ENCODE results near the gene FAM47E. TPM values are rescaled to one million over a fixed set of nuclear protein-coding genes. Genes with fewer than 3 reads are reported as not detected.
A peak's percentile ranks its signal among the peaks of the same experiment; 100 is the strongest.
"Not testable (repeated sequence)": the region's sequence is repeated elsewhere in the genome, so short reads cannot be mapped to it uniquely, and the experiment has no call there.

FAM47E gene
- polyA plus RNA-seq, 4 donors = 1.8 to 24.7 (median 5.3) TPM

DNA sequence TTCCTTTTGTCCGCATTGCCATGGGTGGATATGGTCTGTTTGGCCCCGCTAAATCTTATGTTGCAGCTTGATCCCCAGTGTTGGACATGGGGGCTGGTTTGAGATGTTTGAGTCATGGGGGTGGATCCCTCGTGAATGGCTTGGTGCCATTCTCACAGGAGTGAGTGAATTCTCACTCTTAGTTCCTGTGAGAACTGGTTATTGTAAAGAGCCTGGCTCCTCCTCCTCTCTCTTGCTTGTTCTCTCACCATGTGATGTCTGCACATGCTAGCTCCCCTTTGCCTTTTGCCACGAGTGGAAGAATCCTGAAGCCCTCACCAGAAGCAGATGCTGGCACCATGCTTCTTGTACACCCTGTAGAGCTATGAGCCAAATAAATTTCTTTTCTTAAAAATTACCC is 32.4 kb downstream of the FAM47E start:
- no peaks in the 10 kb centered on the region for H3K27me3 ChIP-seq (ENCODE audit: control insufficient read depth in 3 of 3, insufficient read depth in 3 of 3, low read length in 3 of 3)
- no peak for FAIRE-seq

DNA sequence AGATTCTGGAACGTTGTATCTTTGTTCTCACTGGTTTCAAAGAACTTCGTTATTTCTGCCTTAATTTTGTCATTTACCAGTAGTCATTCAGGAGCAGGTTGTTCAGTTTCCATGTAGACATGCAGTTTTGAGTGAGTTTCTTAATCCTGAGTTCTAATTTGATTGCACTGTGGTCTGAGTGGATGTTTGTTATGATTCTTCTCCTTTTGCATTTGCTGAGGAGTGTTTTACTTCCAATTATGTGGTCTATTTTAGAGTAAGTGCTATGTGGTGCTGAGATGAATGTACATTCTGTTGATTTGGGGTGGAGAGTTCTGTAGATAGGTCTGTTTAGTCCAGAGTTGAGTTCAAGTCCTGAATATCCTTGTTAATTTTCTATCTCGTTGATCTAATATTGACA is 36.3 kb downstream of the FAM47E start:
- not testable (repeated sequence) for FAIRE-seq; H3K9me3 ChIP-seq (ENCODE audit: control insufficient read depth in 2 of 2, insufficient read depth in 1 of 2, low read depth in 1 of 2, low read length in 1 of 2)
- 75 to 83% (median 83%) methylated on average over 3 of the region's 3 CpGs for WGBS, 3 donors

More for the DNA sequence above, 32.4 kb downstream of the FAM47E start:
- peak in 1 of 2 donors; percentile 21 for DNase-seq
- no peak overlapping the region for H3K4me3 ChIP-seq (ENCODE audit: low read depth in 1 of 3, low read length in 3 of 3)
- H3K27ac ChIP-seq (ENCODE audit: low read depth in 1 of 3, low read length in 2 of 3) = no peak overlapping the region
- no peaks in the 10 kb centered on the region for H3K9me3 ChIP-seq (ENCODE audit: control insufficient read depth in 2 of 2, insufficient read depth in 1 of 2, low read depth in 1 of 2, low read length in 1 of 2)
- no peaks in the 10 kb centered on the region for H3K36me3 ChIP-seq (ENCODE audit: control insufficient read depth in 3 of 3, insufficient read depth in 2 of 3, low read depth in 1 of 3, low read length in 3 of 3)
- peaks cover 0 to 12% (median 6%) of the 10 kb centered on the region in 3 donors for H3K4me1 ChIP-seq (ENCODE audit: control insufficient read depth in 3 of 3, insufficient read depth in 2 of 3, low read depth in 1 of 3, low read length in 2 of 3)
- 75 to 90% (median 87%) methylated on average over 4 of the region's 4 CpGs for WGBS, 3 donors

DNA sequence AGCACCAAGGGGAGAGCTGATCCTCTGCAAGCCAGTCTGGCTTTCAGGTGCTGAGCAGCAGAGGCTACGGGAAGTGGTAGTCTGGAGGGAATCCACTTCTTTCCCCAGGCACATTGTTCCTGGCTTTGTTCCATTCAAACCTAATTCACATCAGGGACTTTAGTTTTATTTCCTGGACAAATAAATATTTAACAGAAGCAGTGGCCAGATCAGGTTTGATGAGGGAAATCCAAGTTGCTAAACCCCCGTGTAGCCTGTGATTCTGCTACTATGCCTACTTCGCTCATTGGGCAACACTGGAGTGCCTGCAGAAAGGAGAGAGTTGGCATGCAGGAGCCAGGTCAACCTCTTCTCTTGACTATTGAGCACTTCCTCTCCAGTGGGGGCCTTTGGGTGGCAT is 41.2 kb downstream of the FAM47E start:
- Histone ChIP-seq H3K9me3 (ENCODE audit: control insufficient read depth in 2 of 2, insufficient read depth in 1 of 2, low read depth in 1 of 2, low read length in 1 of 2) (no peaks in the 10 kb centered on the region), H3K4me1 (ENCODE audit: control insufficient read depth in 3 of 3, insufficient read depth in 2 of 3, low read depth in 1 of 3, low read length in 2 of 3) (no peaks in the 10 kb centered on the region), H3K4me3 (ENCODE audit: low read depth in 1 of 3, low read length in 3 of 3) (no peak overlapping the region), H3K27ac (ENCODE audit: low read depth in 1 of 3, low read length in 2 of 3) (no peak overlapping the region), H3K27me3 (ENCODE audit: control insufficient read depth in 3 of 3, insufficient read depth in 3 of 3, low read length in 3 of 3) (no peaks in the 10 kb centered on the region), H3K36me3 (ENCODE audit: control insufficient read depth in 3 of 3, insufficient read depth in 2 of 3, low read depth in 1 of 3, low read length in 3 of 3) (peaks cover 0 to 7% (median 0%) of the 10 kb centered on the region in 3 donors)
- no peak for DNase-seq
- WGBS, 3 donors = 62 to 78% (median 69%) methylated on average over 3 of the region's 3 CpGs
- FAIRE-seq = no peak

More for the DNA sequence above, 36.3 kb downstream of the FAM47E start:
- H3K27me3 ChIP-seq (ENCODE audit: control insufficient read depth in 3 of 3, insufficient read depth in 3 of 3, low read length in 3 of 3); H3K4me3 ChIP-seq (ENCODE audit: low read depth in 1 of 3, low read length in 3 of 3); H3K4me1 ChIP-seq (ENCODE audit: control insufficient read depth in 3 of 3, insufficient read depth in 2 of 3, low read depth in 1 of 3, low read length in 2 of 3); H3K36me3 ChIP-seq (ENCODE audit: control insufficient read depth in 3 of 3, insufficient read depth in 2 of 3, low read depth in 1 of 3, low read length in 3 of 3); DNase-seq; H3K27ac ChIP-seq (ENCODE audit: low read depth in 1 of 3, low read length in 2 of 3): not testable (repeated sequence)

DNA sequence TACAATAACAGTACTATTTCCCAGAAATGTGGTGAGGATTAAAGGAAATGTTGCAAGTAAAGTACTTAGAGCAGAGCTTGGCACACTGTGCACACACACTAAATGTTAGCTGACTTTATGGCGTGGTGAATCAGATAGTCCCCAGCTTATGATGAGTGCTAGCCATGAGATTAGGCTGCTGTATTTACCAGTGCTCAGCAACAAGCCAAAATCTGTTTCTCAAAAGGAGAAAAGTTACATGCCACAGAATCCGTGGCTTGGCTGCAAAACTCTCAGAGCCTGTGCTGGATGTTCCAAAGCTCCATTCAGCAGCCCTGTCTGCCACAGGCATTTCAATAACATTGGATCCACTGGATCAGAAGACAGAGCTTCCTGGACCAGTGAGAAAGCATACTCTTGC is 42.3 kb downstream of the FAM47E start:
- DNase-seq (no peak), FAIRE-seq (no peak)
- peaks cover 0 to 7% (median 0%) of the 10 kb centered on the region in 3 donors for H3K36me3 ChIP-seq (ENCODE audit: control insufficient read depth in 3 of 3, insufficient read depth in 2 of 3, low read depth in 1 of 3, low read length in 3 of 3)
- no peaks in the 10 kb centered on the region for H3K27me3 ChIP-seq (ENCODE audit: control insufficient read depth in 3 of 3, insufficient read depth in 3 of 3, low read length in 3 of 3)
- H3K9me3 ChIP-seq (ENCODE audit: control insufficient read depth in 2 of 2, insufficient read depth in 1 of 2, low read depth in 1 of 2, low read length in 1 of 2) = peaks cover 0 to 6% of the 10 kb centered on the region in 2 donors
- H3K4me3 ChIP-seq (ENCODE audit: low read depth in 1 of 3, low read length in 3 of 3) = no peak overlapping the region
- 66 to 76% (median 73%) methylated on average over 2 of the region's 2 CpGs for WGBS, 3 donors
- H3K4me1 ChIP-seq (ENCODE audit: control insufficient read depth in 3 of 3, insufficient read depth in 2 of 3, low read depth in 1 of 3, low read length in 2 of 3) = no peaks in the 10 kb centered on the region
- no peak overlapping the region for H3K27ac ChIP-seq (ENCODE audit: low read depth in 1 of 3, low read length in 2 of 3)

DNA sequence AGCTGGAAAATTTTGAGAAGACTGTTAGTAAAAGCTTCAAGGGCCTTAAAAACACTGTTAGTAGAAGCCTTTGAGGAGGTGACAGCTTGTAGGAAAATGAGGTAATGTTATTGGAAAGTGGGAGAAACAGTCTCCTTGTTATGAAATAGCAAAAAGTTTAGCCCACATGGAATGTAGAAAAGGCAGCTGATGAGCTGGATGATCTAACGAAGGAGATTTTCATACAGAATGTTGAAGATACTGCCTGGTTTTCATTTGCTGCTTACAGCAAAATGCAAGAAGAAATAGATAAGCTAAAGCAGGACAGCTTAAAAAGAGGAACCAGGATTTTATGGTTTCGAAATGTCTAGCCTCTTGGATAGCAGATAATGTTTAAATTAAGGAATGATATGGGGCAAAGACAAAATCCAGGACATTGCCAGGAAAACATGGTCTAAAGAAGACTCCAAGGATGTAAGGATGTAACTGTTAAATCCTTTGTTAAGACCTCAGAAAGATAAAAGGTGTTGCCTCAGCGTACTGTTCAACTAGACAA is 44.8 kb downstream of the FAM47E start:
- no peak for DNase-seq
- Histone ChIP-seq H3K27ac (ENCODE audit: low read depth in 1 of 3, low read length in 2 of 3) (no peak overlapping the region), H3K36me3 (ENCODE audit: control insufficient read depth in 3 of 3, insufficient read depth in 2 of 3, low read depth in 1 of 3, low read length in 3 of 3) (no peaks in the 10 kb centered on the region), H3K4me1 (ENCODE audit: control insufficient read depth in 3 of 3, insufficient read depth in 2 of 3, low read depth in 1 of 3, low read length in 2 of 3) (peaks cover 0 to 8% (median 0%) of the 10 kb centered on the region in 3 donors), H3K27me3 (ENCODE audit: control insufficient read depth in 3 of 3, insufficient read depth in 3 of 3, low read length in 3 of 3) (no peaks in the 10 kb centered on the region), H3K4me3 (ENCODE audit: low read depth in 1 of 3, low read length in 3 of 3) (no peak overlapping the region), H3K9me3 (ENCODE audit: control insufficient read depth in 2 of 2, insufficient read depth in 1 of 2, low read depth in 1 of 2, low read length in 1 of 2) (peaks cover 0 to 6% of the 10 kb centered on the region in 2 donors)
- FAIRE-seq = no peak
- WGBS, 3 donors = 69 to 93% (median 89%) methylated on average over 3 of the region's 3 CpGs

DNA sequence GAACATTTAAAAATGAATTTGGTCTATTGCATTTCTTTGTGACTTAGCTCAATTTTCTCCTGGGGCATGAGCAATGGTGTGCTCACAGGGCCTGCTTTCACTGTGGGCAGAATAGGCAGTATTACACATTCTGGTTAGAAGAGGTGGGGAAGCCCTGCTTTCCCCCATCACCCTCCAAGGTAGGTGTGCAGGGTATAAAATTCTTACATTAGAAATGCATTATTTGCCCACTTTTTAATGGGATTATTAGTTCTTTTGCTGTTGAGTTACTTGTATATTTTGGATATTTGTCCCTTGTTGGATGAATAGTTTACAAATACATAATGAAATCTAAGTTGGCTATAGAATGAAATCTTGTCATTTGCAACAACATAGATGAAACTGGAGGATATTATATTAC is 46.7 kb downstream of the FAM47E start:
- H3K9me3 ChIP-seq (ENCODE audit: control insufficient read depth in 2 of 2, insufficient read depth in 1 of 2, low read depth in 1 of 2, low read length in 1 of 2) = peaks cover 0 to 6% of the 10 kb centered on the region in 2 donors
- H3K4me3 ChIP-seq (ENCODE audit: low read depth in 1 of 3, low read length in 3 of 3) = no peak overlapping the region
- no peaks in the 10 kb centered on the region for H3K36me3 ChIP-seq (ENCODE audit: control insufficient read depth in 3 of 3, insufficient read depth in 2 of 3, low read depth in 1 of 3, low read length in 3 of 3)
- no peaks in the 10 kb centered on the region for H3K27me3 ChIP-seq (ENCODE audit: control insufficient read depth in 3 of 3, insufficient read depth in 3 of 3, low read length in 3 of 3)
- FAIRE-seq (no peak), DNase-seq (no peak)
- H3K27ac ChIP-seq (ENCODE audit: low read depth in 1 of 3, low read length in 2 of 3) = no peak overlapping the region
- peaks cover 3 to 19% (median 10%) of the 10 kb centered on the region in 3 donors for H3K4me1 ChIP-seq (ENCODE audit: control insufficient read depth in 3 of 3, insufficient read depth in 2 of 3, low read depth in 1 of 3, low read length in 2 of 3)

DNA sequence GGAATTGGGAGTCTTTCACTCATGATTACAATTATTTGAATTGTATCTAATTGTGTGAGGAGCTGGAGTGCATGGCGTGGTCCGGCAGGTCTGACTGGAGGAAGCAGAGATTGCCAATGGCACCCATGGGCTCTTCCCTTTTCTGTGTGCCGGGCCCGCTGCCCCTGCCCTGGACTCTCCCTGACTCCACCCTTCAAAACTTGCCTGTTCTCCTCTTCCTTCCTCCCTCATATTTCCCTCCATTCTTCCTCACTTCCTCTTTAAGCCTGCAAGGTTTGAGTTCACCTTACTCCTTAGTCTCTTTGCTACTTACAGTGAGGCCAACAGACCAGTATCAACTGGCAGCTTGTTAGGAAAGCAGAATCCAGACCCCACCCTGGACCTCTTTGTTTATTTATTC is 48.5 kb downstream of the FAM47E start:
- FAIRE-seq (no peak), DNase-seq (no peak)
- peak overlapping the region in 1 of 3 donors; percentile 20 for H3K27ac ChIP-seq (ENCODE audit: low read depth in 1 of 3, low read length in 2 of 3)
- H3K4me1 ChIP-seq (ENCODE audit: control insufficient read depth in 3 of 3, insufficient read depth in 2 of 3, low read depth in 1 of 3, low read length in 2 of 3) = peaks cover 3 to 21% (median 10%) of the 10 kb centered on the region in 3 donors
- H3K27me3 ChIP-seq (ENCODE audit: control insufficient read depth in 3 of 3, insufficient read depth in 3 of 3, low read length in 3 of 3) = no peaks in the 10 kb centered on the region
- H3K9me3 ChIP-seq (ENCODE audit: control insufficient read depth in 2 of 2, insufficient read depth in 1 of 2, low read depth in 1 of 2, low read length in 1 of 2) = peaks cover 0 to 6% of the 10 kb centered on the region in 2 donors
- no peaks in the 10 kb centered on the region for H3K36me3 ChIP-seq (ENCODE audit: control insufficient read depth in 3 of 3, insufficient read depth in 2 of 3, low read depth in 1 of 3, low read length in 3 of 3)
- H3K4me3 ChIP-seq (ENCODE audit: low read depth in 1 of 3, low read length in 3 of 3) = no peak overlapping the region
- 81 to 88% (median 83%) methylated on average over 4 of the region's 4 CpGs for WGBS, 3 donors

DNA sequence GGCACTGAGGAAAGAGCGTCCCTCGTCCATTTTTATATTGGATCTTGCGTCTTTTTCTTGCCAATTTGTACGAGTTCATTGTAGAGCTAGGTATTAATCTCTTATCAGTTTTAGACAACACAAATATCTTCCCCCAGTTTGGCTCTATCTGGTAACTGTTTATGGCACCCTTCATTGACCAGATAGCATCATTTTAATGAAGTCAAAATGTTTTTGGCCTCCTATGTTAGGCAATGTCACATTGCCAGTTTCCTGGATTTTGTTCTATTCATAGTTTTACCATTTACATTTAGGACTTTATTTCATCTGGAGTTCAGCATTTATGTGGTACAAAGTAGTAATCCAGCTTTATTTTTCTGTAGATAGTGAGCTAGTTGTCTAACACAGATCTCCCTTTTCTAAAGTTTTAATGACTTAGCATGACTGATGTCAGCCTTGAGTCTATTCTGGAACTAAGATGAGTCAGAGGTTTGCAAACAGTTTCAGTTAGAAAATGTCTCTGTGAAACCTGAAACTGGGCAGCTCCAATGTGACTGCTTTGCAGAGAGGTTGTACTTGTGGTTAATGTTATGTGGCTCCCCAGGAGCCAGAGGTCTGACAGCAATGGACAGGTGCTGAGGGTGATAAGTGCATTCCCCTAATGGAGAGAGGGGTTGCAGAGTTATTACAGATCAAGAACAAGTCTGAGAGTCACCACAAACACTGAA is 49.7 kb downstream of the FAM47E start:
- Histone ChIP-seq H3K4me1 (ENCODE audit: control insufficient read depth in 3 of 3, insufficient read depth in 2 of 3, low read depth in 1 of 3, low read length in 2 of 3) (peaks cover 3 to 27% (median 10%) of the 10 kb centered on the region in 3 donors), H3K27ac (ENCODE audit: low read depth in 1 of 3, low read length in 2 of 3) (peak overlapping the region in 2 of 3 donors; percentile 14 to 79), H3K9me3 (ENCODE audit: control insufficient read depth in 2 of 2, insufficient read depth in 1 of 2, low read depth in 1 of 2, low read length in 1 of 2) (peaks cover 0 to 6% of the 10 kb centered on the region in 2 donors), H3K27me3 (ENCODE audit: control insufficient read depth in 3 of 3, insufficient read depth in 3 of 3, low read length in 3 of 3) (no peaks in the 10 kb centered on the region), H3K36me3 (ENCODE audit: control insufficient read depth in 3 of 3, insufficient read depth in 2 of 3, low read depth in 1 of 3, low read length in 3 of 3) (no peaks in the 10 kb centered on the region), H3K4me3 (ENCODE audit: low read depth in 1 of 3, low read length in 3 of 3) (no peak overlapping the region)
- 85 to 95% (median 88%) methylated on average over 4 of the region's 4 CpGs for WGBS, 3 donors
- DNase-seq = peak; percentile 39 to 73
- no peak for FAIRE-seq
